ENCODE measurements around the gene CBX2.

Gene CBX2

DNA sequence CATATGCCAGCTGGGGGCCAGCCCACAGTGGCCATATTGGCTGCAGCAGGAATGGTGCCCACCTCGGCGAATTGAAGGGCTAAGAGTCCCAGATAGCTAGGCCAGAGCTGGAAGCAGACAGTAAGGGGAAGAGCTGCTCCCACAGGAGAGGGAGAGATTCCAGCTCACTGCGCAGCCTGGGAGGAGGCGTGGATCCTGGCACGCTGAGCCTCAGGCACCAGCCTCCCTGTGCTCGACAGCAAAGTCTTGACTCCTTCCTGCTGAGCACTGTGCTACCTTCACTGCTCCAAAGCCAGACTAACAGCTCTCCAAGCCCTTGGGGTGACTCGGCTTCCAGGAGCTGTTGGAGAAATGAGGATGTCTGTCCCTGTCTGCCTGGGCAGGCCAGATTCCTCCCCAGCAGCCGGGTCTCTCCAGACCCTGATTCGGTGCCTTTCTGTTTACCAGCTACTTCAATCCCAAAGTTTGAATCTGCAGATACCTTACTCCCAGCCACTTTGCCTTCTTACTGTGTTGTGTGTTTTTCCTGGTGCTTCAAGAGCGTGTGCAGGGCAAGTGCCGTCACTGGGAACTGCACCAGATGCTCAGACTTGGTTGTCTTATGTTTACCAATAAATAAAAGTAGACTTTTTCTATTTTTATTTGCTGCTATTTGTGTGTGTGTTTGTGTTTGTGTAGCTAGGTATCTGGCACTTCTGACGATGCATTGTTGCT lies 9.1 kb downstream of the CBX2 start:
- no peak for DNase-seq (ENCODE audit: low read depth in 2 of 2, low spot score in 1 of 2)

DNA sequence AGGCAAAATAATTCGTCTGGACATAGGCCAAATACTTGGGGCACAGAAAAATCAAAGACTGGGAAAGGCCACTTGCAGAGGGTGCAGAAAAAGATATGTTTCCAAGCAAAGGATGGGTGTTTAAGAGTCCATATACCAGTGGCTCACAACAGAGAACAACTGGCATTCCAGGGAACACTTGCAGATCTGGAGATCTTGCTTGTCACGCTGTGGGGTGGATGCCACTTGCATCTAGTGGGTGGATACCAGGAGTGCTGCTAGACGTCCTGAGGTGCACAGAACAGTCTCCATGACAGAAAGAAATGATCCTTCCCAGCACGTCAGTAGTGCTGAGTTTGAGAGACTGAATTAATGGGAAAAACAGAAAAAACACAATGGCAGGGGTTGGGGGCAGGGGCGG lies 10.5 kb downstream of the CBX2 start:
- DNase-seq (ENCODE audit: low read depth in 2 of 2, low spot score in 1 of 2): no peak

DNA sequence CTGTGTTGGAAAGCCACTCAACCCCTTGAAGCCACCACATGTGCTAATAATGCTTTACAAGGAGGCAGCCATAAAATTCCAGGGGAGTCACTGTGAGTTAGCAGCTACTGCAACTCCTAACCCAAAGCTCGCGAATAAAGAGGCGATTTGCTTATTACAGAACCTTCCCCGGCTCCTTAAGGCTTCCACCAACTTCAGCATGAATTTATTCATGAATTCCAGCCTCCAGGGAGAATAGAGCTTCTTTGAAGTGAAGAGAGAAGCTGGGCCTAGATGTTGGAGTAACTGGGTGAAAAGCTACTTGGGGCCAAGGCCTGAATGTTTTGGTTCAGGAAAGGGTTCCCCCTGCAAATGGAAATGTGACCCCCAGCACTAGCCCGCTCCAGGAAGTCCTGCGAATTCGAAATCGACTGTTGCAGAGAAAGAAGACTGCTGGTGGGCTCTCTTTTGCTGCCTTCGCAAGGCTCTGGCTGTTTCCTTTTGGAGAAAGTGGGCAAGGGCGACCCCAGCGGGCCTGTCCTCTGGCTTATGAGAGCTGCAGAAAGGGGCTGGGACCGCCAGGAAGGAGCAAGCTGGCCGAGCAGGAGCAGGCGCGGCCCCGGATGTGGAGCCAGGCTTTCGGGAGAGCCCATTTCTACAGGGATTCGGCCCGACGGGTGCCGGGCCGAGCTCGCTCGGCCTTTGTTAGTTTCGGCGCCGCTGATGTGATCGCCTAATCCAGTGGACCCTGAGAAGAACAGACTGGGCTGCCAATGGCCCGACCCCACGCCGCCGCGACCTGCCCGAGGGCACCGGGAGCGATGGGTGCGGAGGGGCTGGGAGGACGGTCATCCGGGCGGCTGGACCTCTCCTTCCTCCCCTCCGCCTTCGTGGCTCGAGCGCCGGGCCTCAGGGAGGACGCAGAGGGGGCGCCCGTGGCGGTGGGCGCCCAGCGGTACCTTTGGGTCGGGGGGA lies 11.3 kb downstream of the CBX2 start:
- no peak for DNase-seq (ENCODE audit: low read depth in 2 of 2, low spot score in 1 of 2)

DNA sequence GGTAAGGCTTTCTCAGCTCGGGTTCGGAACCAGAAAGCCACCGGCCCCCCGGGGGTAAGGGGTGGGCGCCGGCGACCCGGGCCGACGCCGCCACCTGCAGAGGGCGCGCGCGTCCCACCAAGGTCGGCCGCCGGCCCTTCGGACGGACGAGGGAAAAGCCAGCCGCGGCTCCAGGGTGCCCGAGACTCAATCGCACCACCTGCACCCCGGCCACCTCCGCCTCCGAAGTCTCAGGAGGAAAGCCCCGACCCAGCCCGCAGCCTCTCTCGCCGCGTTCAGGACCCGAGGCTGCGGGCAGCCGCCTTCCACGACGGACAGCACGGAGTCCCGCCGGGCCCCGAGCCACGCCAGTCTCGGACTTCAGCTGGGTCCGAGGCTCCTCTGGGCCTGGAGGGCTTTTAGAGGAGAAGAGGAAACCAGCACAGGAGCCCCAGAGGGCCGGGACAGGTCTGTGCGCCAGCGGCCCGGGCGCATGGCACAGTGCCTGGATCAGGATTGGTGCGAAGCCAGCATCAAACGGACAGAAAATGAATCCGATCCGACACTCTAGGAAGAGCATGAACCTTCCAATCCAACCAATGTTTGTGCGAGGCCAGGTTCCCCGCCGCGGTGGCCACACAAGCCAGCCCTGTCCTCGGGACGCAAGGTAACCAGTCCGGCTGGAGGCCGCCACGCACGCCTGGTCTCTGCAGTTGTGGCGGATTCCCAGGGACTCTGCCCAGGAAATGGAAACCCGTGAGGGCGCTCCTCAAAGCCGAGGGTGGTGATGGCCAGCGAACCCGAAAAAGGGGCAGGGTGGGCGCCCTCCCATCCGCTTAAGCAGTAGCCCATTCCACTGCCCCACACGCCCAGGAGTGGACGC lies 12.2 kb downstream of the CBX2 start:
- DNase-seq (ENCODE audit: low read depth in 2 of 2, low spot score in 1 of 2): no peak

DNA sequence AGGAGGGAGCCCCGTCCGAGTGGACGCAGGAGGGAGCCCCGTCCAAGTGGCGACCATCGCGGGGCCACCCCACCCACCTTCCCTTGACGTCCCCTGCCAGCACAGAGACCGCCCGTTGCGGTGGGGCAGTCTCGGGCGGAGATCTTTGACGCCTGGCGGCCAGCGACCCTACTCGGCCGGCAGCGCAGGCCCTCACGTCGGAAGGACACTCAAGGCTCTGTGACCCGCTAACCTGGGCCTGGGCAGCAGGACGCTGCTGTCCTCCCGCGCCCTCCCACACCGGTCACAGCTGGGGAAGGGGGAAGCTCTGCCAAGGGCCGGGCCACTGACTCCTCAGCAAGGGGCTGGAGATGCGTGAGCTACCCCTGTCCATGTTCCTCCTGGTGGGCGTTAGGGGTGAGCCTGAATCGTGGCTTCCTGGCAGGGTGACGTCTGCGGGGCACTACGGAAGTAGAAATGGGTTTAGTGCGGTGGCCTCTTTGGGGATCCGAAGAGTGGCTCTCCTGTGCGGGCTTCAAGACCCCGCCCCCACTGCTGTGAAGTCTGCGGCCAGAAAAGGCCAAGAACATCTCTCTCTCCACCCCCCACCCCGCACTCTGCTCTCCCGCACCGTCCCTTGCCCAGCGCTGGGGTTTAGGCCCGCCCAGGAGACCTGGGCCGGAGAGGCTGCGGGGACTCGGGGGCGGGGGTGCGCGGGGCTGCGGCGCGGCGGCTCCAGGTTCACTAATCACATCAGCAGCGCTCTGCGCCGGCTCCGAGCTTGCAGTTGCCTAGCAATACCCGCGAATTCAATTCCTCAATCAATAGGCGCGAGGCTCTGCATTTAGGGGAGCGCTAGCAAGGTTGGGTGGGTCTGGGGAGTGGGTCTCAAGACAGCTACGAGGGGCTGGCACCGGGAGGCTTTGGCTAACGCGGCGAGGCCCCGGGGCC lies 13.1 kb downstream of the CBX2 start:
- no peak for DNase-seq (ENCODE audit: low read depth in 2 of 2, low spot score in 1 of 2)

DNA sequence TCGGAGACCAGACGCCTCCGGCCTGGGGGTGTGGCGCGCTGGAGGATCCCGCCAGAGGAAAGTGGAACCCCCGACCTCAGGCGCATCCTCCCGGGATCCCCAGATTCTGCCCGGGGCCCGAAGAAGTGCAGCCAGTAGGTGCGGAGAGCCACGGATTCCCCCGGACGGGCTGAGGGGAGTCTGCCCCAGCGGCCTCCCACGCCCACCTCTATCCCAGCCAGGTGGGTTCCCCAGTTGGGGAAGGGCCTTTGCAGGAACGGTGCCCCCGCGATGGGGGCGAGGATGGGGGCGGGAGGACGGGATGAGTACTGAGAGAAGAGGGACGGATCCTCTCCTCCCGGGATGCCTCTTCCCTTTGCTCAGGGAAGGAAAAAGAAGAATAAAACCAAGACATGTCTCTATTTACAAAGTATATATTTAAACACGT lies 13.8 kb downstream of the CBX2 start:
- no peak for DNase-seq (ENCODE audit: low read depth in 2 of 2, low spot score in 1 of 2)

DNA sequence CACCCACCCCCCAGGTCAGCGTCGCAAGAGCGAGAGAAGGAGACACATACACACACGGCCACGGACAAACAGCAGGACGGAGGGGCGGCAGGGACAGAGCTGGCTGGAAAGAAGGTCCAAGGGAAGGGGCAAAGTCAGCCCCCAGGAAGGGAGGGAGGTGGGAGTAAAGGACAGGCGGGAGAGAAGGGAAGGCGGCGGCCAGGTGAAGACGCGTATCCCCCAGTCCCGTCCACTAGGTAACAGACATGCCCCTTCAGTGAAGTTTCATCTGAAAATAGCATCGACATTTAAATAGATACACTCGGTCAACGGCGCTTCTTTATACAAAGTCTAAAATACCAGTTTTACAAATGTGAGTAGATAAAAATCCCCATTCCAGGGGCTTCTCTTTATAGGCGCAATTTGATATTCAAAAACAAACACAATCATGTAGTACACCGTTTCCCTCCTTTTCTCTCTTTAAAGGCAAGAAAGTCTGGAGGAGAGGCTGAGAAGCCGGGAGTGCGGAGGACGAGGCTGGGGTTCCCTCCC lies 14.5 kb downstream of the CBX2 start:
- no peak for DNase-seq (ENCODE audit: low read depth in 2 of 2, low spot score in 1 of 2)

DNA sequence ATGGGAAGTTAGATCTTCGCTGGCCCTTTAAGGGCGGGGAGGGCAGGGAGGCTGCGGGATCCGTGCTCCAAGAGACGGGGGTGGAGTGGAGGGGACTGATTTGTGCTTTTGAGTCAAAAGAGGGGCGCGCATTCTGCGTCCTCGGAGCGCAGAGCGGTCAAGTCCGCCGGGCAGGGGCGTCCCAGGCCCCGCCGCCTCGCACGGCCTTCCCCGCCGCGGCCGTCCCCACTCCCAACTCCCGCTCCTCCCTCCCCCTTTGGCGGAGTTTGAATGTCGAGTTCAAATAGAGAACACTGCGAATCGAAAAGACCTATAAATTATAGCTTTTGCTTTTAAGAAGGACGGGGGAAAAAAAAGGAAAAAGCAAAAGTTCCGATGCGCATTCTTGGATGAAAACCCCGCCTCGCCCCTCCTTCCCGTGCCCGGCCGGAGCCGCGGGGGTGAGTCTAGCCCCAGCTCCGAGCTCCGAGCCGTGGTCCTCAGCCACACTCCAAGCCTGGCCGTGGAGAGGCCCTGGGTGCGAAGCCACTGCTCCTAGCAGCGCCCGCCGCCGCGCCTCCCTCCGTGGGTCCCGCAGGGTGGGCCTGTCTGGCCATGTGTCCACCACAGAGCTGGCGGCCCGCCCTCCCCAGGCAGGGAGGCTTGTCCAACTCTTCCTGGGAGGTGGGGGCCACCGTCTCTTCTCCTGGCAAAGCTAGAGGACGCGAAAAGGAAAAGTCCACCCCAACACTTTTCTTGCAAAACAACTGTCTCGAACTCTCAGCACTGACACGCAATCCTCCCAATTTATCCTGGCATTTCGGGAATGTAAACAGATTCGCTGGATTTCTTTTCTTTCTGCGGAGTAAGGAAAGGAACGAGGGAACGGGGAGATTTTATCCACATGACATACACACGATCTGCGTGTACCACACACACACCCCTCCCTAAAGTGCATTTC lies 15.3 kb downstream of the CBX2 start:
- no peak for DNase-seq (ENCODE audit: low read depth in 2 of 2, low spot score in 1 of 2)

DNA sequence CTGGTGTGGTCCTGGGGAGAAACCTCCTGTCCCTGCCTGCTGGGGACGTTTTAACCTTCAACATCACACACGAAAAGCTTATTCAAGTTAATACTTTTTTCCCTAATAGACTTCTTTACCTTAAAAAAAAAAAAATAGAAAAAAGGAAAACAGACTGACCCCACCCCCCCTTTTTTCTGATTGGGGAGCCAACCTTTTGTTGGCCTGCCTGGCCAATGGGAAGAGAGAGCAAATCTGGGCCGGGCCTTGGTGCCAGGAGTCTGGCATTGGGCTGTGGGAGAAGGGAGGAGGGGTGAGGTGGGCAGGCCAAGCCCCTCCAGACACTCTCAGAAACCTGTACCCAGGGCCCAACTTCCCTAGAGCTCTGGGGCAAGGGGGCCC lies 16.0 kb downstream of the CBX2 start:
- no peak for DNase-seq (ENCODE audit: low read depth in 2 of 2, low spot score in 1 of 2)

DNA sequence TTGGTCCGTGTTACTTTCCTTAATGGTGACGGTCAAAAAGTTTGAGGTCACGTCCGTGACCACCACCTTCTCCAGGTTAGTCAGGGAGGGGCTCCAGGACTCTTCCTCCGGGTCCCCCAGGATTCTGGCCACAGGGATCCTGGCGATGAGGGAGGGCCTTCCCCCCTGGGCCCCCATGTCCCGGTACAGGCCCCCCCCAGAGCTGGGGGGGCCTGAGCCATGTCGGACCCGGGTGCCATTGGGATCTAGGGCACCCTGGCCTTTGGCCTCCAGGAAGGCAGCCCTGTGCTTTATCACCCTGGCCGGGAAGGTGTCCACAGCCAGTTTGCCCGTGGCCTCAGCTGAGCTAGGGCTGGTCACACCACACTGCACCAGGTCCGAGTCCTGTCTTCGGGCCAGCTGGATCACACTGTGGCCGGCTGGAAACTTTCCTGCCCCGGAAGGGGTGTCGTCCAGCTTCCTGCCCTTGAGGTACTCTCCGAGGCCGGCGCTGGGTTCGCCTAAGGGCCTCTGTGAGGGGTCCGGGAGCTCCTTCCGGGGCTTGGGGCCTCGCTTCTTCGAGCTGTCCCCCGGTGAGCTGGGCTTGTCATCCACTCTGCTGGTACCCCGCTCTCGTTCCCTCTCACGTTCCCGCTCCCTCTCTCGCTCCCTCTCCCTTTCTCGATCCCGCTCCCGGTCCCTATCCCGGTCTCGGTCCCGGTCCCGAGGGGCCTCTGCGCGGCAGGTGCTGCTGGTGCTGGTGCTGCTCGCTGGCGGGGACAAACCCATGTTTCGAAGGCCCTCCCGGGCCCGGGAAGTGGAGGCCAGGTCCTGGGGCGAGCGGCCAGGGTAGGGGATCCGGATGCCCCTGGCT lies 16.9 kb downstream of the CBX2 start:
- no peak for DNase-seq (ENCODE audit: low read depth in 2 of 2, low spot score in 1 of 2)

DNA sequence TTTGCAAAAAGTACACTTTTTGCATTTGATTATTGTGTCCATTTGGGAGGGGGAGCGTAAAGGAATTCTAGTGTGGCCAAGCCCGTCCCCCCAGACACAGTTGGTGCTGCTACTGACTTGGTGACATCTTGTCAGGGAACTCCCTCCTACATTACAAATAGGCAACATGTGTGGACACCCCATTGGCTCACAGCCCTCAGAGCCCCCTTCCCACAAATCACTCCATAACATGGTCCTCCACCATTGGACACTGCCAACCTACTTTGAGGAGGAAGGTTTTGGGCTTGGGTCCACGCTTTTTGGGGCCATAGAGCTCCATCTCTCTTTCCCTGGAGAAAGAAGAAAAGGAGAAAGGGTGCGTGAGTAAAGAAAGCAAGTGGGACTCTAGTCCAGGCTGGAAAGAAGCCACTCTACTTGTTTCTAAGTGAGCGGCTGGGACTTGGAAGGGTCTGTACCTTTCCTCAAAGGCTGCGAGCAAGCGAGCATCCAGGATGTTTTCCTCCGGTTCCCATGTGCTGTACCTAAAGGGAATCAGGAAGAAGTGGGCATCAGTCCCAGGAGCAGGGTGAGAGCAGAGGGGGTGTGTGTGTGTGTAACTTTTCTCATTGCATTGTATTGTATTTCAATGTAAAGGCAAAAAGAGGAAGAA lies 18.0 kb downstream of the CBX2 start:
- DNase-seq (ENCODE audit: low read depth in 2 of 2, low spot score in 1 of 2): no peak

DNA sequence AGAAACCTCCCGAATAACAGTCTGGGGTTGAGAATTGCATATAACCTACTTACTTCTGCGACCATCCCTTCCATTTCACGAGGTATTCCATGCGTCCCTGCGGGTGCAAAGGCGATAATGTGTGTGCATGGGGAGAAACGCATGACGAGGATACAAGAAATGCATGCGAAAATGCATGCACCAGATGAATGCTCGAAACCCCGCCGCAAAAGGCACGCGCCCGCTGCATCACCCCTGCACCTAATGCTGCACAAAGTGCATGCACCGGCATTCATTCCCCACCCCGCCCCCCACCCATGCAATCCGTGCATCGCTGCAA lies 18.5 kb downstream of the CBX2 start:
- DNase-seq (ENCODE audit: low read depth in 2 of 2, low spot score in 1 of 2): no peak

DNA sequence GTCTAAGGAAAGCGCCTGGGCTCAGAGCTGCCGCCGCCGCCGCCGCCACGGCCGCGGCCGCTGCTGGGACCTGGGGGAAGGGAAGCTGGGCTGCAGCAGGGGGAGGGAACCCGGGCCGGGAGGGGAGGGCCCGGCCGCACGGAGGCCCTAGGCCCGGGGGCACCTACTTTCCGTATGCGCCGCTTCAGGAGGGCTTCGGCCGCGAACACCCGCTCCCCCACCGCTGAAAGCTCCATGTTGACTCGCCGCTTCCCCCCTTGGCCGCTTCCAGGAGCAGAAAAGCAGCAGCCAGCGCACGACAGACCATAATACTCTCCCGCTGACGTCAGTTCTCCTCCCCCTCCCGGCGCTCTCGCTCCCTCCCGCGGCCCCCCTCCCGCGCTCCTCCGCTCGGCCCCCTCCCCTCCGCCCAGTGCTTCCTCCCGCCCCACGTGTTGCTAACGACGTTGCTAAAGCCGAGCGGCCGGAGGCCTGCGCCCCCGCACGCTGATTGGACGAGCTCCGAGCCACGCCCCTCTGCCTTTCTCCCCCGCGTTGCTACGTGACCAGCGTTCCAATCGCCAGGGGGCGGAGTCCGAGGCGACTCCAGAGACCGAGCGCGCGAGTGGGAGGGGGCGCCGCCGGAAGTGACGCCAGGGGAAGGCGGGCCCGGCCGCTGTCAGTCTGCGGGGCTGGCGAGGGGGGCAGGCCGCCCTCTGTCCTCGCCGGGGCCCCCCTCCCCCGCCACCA lies 19.0 kb downstream of the CBX2 start, which contains the start of gene CBX8:
Gene CBX8, minus strand, starts transcription at position 315 of the 729 bp plus-strand sequence. Its CDS starts 79 bp downstream, at position 236.
- peak; percentile 96 to 99 for DNase-seq (ENCODE audit: low read depth in 2 of 2, low spot score in 1 of 2)

DNA sequence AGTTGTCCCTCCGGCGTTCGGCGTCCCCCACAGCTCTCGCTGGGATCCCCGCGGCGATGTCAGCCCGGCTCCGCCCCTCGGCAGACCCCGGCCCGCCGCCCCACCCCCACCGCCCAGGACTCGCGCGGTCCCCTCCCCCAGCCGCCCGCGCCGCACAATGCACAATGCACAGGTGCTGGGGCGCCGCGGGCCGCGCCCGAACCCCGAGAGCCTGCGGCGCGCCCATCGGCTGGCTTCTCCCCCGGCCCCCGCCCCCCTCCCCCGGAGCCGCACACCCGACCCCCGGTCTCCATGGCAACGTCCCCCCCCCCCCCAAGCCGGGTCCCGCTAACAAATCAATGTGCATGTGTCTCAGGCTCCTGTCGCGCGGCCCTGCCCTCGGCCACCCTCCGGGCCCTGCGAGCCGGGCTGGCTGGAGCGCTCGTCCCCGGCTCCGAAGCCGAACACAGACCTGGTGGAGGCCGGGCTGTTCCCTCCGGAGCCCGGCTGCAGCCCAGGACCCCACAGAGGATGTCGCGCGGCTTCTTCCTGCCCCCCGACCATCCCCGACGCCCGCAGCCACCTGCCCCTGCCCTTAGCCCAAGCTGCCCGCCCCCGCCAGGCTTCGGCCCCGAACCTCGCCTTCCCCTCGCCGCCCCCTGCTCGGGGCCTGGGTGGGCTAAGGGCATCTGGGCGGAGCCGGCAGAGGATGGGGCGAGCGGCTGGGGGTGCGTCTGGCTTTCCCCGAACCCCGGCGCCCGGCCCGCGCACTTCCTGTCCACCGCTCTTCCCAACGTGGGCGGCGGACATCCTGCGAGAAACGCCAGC lies 19.7 kb downstream of the CBX2 start:
- no peak for DNase-seq (ENCODE audit: low read depth in 2 of 2, low spot score in 1 of 2)

DNA sequence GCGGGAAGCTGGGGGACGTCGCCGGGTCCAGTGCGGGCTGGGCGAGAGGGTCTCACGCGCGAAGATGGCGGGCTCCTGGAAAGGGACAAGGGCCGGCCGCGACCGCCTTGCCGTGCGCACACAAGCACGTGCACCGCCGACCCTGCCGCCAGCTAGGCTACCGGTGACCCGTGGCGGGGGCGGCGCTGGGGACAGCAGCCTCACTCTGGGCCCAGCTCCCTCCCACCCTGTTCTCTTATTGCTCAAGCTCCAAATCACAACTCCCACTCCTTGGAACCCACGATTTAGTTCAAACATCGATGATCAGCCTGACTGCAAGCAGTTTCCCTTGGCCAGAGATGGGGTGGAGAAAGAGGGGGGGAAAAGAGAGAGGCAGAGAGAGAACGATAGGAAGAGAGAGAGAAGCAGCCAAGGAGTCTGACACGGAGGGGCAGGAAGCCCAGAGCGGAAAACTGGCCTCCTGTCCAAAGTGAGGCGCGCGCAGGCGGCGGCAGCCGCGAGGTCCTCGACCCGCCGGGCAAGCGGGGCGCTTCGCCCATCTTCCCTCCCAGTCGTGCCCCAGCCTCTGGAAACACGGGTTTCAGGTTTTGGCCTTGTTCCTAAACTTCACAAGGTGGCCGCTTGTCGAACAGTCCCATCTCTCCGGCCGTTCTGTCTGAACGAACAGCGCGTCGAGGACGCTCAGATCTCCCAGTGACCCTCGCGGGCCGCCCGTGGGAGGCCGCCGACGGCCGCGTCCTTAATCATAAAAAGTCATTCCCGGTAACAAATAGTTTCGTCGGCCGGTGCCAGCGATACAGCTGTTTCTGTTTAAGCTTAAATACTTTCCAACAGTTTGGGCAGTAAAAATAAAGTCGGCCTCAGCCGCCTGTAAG lies 20.6 kb downstream of the CBX2 start:
- DNase-seq (ENCODE audit: low read depth in 2 of 2, low spot score in 1 of 2): no peak

Data from stimulated activated CD8-positive, alpha-beta memory T cell treated with anti-CD3 and anti-CD28 coated beads, Interleukin-4, amount 100 ng/mL, for 4 hours (primary cell).